Measurements from ENCODE around the gene CHST15. TPM values are rescaled to one million over a fixed set of nuclear protein-coding genes. Genes with fewer than 3 reads are reported as not detected.
A peak's percentile ranks its signal among the peaks of the same experiment; 100 is the strongest.

Gene CHST15
- total RNA-seq, 6 donors from 2014 or later: 16.1 to 54.5 (median 27.3) TPM

- H3K4me1 ChIP-seq: peaks cover 5 to 70% (median 59%) of the 10 kb centered on the region in 4 donors
- no peaks in the 10 kb centered on the region for H3K9me3 ChIP-seq
- H3K27ac ChIP-seq: peak overlapping the region in 2 of 4 donors; percentile 24 to 54
- H3K4me3 ChIP-seq: no peak overlapping the region
- peaks cover 0 to 18% (median 0%) of the 10 kb centered on the region in 4 donors for H3K27me3 ChIP-seq
- H3K36me3 ChIP-seq: no peaks in the 10 kb centered on the region
- WGBS, 2 donors: 70 to 73% methylated on average over 17 to 27 of the region's 27 CpGs
- DNase-seq: peak in 1 of 2 donors; percentile 86
- peak in 1 of 2 donors; percentile 65 for ATAC-seq (ENCODE audit: low FRiP score in 2 of 2)
- TF ChIP-seq POLR2AphosphoS5 (IDR thresholded peaks at IDR 0.05) (no peak), POLR2A (IDR thresholded peaks at IDR 0.05) (no peak), EP300 (IDR thresholded peaks at IDR 0.05) (no peak)
- TF ChIP-seq, protein P1, sequence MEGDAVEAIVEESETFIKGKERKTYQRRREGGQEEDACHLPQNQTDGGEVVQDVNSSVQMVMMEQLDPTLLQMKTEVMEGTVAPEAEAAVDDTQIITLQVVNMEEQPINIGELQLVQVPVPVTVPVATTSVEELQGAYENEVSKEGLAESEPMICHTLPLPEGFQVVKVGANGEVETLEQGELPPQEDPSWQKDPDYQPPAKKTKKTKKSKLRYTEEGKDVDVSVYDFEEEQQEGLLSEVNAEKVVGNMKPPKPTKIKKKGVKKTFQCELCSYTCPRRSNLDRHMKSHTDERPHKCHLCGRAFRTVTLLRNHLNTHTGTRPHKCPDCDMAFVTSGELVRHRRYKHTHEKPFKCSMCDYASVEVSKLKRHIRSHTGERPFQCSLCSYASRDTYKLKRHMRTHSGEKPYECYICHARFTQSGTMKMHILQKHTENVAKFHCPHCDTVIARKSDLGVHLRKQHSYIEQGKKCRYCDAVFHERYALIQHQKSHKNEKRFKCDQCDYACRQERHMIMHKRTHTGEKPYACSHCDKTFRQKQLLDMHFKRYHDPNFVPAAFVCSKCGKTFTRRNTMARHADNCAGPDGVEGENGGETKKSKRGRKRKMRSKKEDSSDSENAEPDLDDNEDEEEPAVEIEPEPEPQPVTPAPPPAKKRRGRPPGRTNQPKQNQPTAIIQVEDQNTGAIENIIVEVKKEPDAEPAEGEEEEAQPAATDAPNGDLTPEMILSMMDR (IDR thresholded peaks at IDR 0.05): no peak
Measured at GRCh38 chr10:124087672-124088634, 5.4 kb downstream of the CHST15 start.

GRCh38 chr10:124086787-124087671, 6.4 kb downstream of the CHST15 start:
- H3K4me1 ChIP-seq: peaks cover 5 to 61% (median 52%) of the 10 kb centered on the region in 4 donors
- H3K27me3 ChIP-seq: peaks cover 0 to 9% (median 0%) of the 10 kb centered on the region in 4 donors
- peak overlapping the region in 2 of 4 donors; percentile 24 to 54 for H3K27ac ChIP-seq
- ATAC-seq (ENCODE audit: low FRiP score in 2 of 2) (no peak), DNase-seq (no peak)
- TF ChIP-seq POLR2A (IDR thresholded peaks at IDR 0.05) (no peak), POLR2AphosphoS5 (IDR thresholded peaks at IDR 0.05) (no peak), EP300 (IDR thresholded peaks at IDR 0.05) (no peak)
- TF ChIP-seq, protein P1 (IDR thresholded peaks at IDR 0.05): no peak
- no peak overlapping the region for H3K4me3 ChIP-seq
- H3K36me3 ChIP-seq: no peaks in the 10 kb centered on the region
- 84 to 88% methylated on average over 18 of the region's 18 CpGs for WGBS, 2 donors
- no peaks in the 10 kb centered on the region for H3K9me3 ChIP-seq

- no peak overlapping the region for H3K4me3 ChIP-seq
- H3K27ac ChIP-seq: no peak overlapping the region
- TF ChIP-seq EP300 (IDR thresholded peaks at IDR 0.05): no peak
- no peak for TF ChIP-seq POLR2A (IDR thresholded peaks at IDR 0.05)
- TF ChIP-seq, protein P1 (IDR thresholded peaks at IDR 0.05): no peak
- TF ChIP-seq POLR2AphosphoS5 (IDR thresholded peaks at IDR 0.05): no peak
- DNase-seq (no peak), ATAC-seq (ENCODE audit: low FRiP score in 2 of 2) (no peak)
- 74 to 76% methylated on average over 14 of the region's 14 CpGs for WGBS, 2 donors
- H3K27me3 ChIP-seq: peaks cover 0 to under 1% (median 0%) of the 10 kb centered on the region in 4 donors
- H3K4me1 ChIP-seq: peaks cover 5 to 53% (median 46%) of the 10 kb centered on the region in 4 donors
- no peaks in the 10 kb centered on the region for H3K9me3 ChIP-seq
- no peaks in the 10 kb centered on the region for H3K36me3 ChIP-seq
Measured at GRCh38 chr10:124086097-124086710, 7.2 kb downstream of the CHST15 start.

DNA sequence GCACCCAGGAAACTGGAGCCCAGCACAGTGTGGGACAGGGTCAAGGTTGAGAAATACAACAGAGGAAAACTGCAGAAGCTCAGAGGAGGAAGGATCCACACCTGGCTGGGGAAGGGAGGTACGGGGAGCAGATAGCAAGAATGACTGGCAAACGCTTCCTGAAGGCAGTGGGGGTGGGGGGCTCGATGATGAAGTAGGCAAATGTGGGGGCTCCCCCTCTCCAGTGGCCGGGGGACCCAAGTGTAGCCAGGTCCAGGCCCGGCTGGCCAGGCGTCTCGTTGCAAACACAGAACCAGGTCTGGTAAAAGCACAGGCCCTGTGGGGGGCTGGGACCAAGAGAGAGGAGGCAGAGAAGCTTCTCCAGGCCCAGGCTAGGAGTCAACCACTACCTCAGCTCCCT, 7.7 kb downstream of the CHST15 start:
- no peak overlapping the region for H3K27ac ChIP-seq
- WGBS, 2 donors: 82 to 87% methylated on average over 7 of the region's 7 CpGs

More for the DNA sequence above, 7.7 kb downstream of the CHST15 start:
- H3K36me3 ChIP-seq: no peaks in the 10 kb centered on the region
- peaks cover 5 to 47% (median 42%) of the 10 kb centered on the region in 4 donors for H3K4me1 ChIP-seq
- H3K9me3 ChIP-seq: no peaks in the 10 kb centered on the region
- no peak for ATAC-seq (ENCODE audit: low FRiP score in 2 of 2)
- TF ChIP-seq EP300 (IDR thresholded peaks at IDR 0.05): no peak
- TF ChIP-seq POLR2A (IDR thresholded peaks at IDR 0.05): no peak
- TF ChIP-seq, protein P1 (IDR thresholded peaks at IDR 0.05): no peak
- TF ChIP-seq POLR2AphosphoS5 (IDR thresholded peaks at IDR 0.05): no peak
- H3K4me3 ChIP-seq: no peak overlapping the region
- no peak for DNase-seq
- no peaks in the 10 kb centered on the region for H3K27me3 ChIP-seq
